T-helper 9 cell (primary cell): ENCODE results near the gene GOLIM4.

ENCODE experiments used
- DNase-seq: peaks from one replicate; pipeline ENCODE4 v3.0.0-alpha.2; 2020

Gene GOLIM4

GRCh38 chr3:167989066-167989465 lies 106.7 kb downstream of the GOLIM4 start:
- DNase-seq = no peak

- no peak for DNase-seq
Observed at GRCh38 chr3:167983583-167983982, 112.1 kb downstream of the GOLIM4 start.

GRCh38 chr3:167978486-167978885 lies 117.2 kb downstream of the GOLIM4 start:
- no peak for DNase-seq

GRCh38 chr3:167978071-167978470 lies 117.7 kb downstream of the GOLIM4 start:
- DNase-seq = no peak

GRCh38 chr3:167976516-167977361 lies 119.0 kb downstream of the GOLIM4 start:
- DNase-seq = no peak

- no peak for DNase-seq
Observed at GRCh38 chr3:167973901-167974300, 121.8 kb downstream of the GOLIM4 start.

GRCh38 chr3:167973046-167973445 lies 122.7 kb downstream of the GOLIM4 start:
- no peak for DNase-seq

GRCh38 chr3:167972502-167972901 lies 123.2 kb downstream of the GOLIM4 start:
- DNase-seq = no peak

GRCh38 chr3:167969548-167969947 lies 126.2 kb downstream of the GOLIM4 start:
- DNase-seq = no peak

GRCh38 chr3:167967257-167968036 lies 128.3 kb downstream of the GOLIM4 start:
- DNase-seq = no peak
